T1000 (cell line): ENCODE data around the gene NELFB.
"Not testable (repeated sequence)": the region's sequence is repeated elsewhere in the genome, so short reads cannot be mapped to it uniquely, and the experiment has no call there.

Source experiments
- DNase-seq: peaks from one replicate; lab custom pipeline; 2025; ENCODE audit warnings: mixed read lengths; lab: John Stamatoyannopoulos, UW

The NELFB gene

DNA sequence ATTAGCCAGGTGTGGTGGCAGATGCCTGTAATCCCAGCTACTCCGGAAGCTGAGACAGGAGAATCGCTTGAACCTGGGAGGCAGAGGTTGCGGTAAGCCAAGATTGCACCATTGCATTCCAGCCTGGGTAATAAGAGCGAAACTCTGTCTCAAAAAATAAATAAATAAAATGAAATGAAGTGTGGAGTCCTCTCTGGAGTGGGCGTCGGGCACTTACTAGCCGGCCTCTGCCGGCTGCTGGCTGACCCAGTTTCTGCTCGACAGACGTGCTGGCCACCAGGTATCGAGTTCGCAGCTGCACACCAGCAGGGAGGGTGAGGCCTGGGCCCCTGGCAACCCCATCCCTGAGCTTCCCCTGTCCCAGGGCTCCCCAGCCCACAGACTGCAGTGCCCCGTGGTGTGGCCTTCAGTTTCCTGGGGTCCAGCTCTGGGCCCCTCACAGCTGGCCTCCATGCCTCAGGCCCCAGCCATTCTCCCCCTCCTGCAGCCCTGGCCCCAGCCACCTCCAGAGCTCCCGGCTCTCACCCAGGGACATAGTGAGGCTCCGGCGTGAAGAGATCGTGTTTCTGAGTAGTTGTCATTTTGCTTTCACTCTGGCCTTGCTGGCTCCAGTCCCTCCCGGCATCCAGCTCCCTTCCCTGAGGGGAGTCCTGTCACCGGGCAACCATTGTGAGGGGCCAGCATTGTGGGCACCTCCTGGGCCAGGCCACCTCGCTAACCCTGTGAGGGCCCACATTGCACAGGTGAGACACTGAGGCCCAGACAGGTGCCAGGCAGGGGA lies 7.8 kb upstream of the NELFB start:
- DNase-seq: no peak

DNA sequence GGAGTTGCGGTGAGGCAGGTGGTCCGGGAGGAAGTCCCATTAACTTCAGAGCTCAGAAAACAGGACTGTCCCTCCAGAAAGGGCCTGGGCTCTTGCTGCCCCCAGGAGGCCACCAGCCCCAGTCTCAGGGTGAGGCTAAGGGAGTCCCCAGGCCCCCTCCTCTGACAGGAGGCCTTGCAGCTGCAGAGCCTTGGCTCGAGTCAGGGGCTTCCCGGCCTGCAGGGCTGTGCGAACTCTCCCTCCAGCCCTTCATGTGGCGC lies 7.3 kb upstream of the NELFB start:
- DNase-seq: no peak

DNA sequence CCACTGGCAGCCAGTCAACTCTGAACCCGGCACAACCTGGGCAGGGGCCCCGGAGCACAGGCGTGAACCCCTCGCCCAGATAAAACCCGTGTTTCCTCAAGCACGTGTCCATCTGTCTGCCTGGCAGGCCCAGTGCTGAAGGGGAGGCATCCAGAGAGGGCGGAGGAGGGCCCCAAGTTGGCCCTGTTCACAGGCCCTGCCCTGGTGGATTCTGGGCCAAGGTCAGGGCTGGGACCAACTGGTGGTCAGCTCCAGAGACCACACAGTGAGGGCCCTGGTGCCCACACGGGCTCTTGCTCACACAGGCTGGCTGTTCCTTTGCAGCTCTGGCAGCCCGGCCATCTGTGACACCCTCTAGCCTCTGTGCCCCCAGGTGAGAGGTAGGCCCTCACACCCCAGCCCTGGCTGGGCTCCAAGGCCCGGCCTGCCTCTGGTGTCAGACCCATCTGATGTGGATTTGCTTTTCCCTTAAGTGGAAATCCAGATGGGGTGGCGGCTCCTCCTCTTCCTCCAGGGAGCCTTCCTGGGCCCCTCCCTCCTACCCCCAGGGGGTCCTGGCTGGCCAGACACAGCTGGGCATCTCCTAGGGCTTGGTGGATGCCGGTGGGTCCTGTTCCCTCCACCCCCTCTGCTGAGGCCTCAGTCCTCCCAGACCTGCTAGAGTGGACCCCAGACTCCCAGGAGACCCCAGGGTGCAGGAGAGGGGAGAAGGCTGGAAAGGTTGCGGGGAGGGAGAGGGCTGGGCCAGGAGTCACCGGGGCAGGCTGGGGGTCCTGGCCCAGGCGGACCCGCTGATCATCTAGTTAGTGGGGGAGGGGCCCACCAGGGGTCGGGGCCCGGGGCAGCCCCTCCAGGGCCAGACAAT lies 4.6 kb upstream of the NELFB start:
- DNase-seq: no peak

DNA sequence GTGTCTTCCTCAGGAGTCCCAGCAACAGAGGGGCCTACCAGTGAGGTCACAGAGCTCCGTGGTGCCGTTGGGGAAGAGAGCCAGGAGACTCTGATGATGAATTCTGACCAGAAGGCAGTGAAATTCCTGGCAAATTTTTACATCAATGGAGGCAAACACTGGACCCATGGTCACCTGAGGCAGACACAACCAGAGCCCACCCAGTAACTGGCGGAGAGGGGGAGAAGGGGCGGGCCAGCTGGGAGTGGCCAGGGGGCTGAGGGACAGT lies 4.0 kb upstream of the NELFB start, which contains the start of gene STPG3:
Gene STPG3 (plus strand): TSS at position 93 of the 268 bp plus-strand sequence. CDS start 1 bp downstream, at position 94.
- no peak for DNase-seq

DNA sequence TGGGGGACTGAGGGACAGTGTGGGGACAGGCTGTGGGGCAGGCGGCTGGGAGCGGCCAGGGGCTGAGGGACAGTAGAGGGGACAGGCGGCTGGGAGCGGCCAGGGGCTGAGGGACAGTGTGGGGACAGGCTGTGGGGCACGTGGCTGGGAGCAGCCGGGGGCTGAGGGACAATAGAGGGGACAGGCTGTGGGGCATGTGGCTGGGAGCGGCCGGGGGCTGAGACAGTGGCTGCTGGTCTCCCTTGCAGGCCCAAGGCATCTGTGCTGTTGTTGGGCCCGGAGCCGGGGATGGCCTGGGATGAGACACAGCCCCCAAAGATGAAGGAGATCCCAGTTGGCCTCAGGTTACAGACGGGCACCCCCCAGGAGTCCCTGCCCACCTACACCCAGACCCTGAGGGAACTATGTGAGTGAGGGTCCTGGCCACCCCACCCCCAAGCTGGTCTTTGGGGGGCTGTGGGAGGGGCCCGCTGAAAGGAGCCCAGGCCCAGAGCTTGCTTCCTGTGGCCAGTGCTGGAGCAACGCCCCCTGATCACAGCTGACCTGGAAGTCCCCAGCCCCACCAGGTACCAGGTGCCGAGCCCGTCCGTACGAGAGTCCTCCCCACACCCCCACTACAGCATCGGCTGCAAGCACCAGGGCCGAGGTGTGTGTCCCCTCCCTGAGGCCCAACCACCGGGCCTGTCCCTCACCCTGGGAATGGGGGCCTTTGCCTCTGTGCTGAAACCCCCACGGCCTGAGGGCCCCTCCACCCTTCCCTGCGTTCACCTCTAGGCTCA lies 3.4 kb upstream of the NELFB start:
- no peak for DNase-seq

DNA sequence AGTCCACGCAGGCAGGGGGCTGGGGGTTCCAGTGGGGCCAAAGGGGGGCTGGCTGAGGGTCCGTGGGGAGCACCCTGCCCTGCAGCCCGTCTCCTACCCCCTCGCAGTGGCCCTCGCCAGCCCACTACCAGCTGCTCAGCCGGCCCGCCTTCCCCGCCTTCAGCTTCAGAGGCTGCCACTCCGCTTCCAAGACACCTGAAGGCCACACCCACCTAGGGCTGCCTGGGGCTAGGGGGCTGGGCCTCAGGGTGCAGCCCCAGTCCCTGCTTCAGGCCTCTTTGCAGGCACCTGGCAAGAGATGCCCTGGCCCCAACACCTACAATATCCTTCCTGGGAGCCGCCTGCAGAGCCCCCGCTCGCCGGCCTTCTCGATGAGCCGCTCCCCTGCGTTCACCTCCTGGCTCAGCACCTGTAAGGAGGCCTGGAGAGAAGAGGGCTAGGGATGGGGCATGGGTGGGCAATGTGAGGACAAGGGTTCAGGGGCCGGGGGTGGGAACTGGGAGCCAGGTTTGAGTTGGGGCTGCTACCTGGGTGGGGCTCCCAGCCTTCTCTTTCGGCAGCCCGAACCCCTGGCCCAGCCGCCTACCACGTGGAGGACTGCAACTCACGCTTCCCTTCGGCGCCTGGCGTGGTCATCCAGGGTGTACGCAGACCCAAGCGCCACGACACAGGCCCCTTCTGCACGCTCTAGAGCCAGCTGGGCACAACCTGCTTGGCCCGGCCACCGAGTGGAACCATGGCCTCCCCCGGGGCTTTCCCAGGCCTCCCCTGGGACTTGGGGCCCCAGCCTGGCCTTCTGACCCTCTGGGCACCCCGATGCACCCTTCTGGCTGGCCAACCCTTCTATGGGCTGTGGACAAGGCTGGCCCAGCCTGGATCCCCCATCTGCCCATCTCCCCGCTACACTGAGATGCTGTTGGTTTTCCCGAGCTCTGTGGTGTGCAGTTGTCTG lies 2.3 kb upstream of the NELFB start:
- no peak for DNase-seq

DNA sequence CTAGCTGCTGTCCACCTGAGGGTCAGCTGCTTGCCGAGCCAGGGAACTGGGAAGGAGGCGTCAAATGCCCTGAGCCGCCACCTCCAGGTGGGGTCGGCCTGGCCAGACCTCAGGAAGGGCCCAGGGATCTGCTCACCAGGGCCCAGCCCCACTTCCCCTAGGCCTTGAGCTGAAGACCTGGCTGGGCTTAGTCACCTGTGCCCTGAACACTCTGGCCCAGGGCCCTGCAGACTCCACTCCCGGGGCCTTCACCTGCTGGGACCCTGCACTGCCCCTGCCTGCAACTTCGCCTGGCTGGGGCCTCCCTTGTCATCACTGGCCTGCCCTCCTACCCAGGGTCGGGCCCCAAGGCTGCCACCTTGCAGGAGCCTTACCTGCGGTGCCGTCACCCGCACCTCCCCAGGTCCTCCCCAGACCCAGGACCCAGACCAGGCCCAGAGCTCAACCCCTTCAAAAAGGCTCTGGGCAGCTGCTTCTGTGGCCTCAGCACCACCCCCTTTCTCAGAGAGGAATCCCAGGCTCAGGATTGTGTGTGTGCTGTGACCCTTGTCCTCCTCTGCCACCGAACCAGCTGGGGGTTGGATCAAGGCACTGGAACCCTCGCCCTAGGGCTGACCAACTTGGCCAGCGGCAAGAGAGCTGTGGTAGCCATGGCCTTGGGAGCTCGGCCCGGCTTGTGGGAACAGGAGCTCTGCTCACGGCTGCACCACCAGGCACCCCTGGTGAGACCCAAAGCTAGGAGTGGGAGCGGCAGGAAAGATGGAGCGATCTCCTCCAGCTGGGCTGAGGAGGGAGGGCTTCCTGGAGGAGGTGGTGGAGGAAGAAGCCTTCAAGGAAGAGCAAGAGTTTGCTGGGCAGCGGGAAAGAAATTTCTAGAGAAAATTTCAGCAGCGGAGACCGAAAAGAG lies 1.2 kb upstream of the NELFB start:
- no peak for DNase-seq

DNA sequence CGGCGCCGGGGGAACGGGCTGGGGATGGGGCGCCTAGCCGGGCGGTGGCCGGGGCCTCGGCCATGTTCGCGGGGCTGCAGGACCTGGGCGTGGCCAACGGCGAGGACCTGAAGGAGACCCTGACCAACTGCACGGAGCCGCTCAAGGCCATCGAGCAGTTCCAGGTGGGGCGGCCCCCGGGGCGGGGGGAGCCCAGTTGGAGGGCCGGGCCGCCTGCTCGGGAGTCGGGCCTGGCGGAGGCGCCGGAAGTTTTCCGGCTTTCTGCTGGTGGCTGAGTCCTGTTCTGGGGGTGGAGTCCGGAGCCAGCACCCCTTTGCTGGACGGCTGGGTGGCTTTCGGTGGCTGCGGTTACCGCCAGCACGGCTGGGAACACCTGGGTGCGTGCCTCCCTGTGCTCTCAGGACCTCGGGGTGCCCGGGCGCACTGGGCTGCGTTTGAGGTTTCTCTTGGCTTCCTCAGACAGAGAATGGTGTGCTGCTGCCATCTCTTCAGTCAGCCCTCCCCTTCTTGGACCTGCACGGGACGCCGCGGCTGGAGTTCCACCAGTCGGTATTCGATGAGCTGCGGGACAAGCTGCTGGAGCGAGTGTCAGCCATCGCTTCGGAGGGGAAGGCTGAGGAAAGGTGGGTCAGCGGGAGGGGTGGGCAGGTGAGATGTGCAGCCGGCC lies 454 bp downstream of the NELFB start:
- no peak for DNase-seq

DNA sequence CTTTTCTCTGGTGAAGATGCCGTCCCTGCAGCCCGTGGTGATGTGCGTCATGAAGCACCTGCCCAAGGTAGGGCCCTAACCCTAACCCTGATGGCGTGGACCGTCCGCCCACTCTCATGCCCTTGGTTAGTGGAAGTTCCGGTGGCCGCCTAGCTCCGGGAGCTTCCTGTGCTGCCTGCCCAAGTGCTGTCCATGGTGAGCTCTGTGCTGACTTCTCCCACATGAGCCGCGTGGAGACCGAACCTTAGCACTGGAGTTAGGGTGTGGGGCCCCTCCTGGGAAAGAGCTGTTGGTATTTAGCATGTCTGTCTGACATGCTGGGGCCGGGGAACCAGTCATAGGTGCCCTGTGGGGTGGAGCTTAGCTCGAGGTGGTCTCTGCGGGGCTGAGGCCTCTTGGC lies 1.2 kb downstream of the NELFB start:
- no peak for DNase-seq

DNA sequence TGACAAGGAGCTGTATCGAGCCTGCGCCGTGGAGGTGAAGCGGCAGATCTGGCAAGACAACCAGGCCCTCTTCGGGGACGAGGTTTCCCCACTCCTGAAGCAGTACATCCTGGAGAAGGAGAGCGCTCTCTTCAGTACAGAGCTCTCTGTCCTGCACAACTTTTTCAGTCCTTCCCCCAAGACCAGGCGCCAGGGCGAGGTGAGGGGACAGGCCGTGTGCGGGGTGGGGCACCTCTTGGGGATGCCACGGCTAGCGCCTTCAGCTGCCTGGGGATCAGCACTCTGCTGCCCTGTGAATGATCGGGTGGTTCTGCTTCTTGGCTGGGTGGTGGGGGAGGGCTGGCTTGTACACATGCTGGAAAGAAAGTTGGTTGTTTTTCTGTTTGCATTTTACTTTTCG lies 1.7 kb downstream of the NELFB start:
- no peak for DNase-seq

DNA sequence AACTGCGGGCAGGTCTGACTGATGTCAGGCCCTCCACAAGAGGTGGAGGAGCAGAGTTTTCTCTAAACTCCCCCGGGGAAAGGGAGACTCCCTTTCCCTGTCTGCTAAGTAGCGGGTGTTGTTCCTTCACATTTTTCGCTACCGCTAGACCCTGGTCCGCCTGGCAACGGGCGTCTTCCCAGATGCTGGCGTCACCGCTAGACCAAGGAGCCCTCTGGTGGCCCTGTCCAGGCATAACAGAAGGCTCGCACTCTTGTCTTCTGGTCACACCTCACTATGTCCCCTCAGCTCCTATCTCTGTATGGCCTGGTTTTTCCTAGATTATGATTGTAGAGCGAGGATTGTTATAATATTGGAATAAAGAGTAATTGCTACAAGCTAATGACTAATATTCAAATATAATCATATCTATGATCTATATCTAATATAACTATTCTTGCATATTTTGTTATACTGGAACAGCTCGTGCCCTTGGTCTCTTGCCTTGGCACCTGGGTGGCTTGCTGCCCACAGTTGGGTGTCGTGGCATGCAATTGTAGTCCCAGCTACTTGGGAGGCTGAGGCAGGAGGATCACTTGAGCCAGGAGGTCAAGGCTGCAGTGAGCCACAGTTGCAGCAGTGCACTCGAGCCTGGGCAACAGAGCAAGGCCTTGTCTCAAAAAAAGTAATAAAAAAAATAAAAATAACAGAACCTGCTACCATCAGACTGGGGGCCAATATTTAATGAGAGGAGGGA lies 7.2 kb downstream of the NELFB start:
- not testable (repeated sequence) for DNase-seq

DNA sequence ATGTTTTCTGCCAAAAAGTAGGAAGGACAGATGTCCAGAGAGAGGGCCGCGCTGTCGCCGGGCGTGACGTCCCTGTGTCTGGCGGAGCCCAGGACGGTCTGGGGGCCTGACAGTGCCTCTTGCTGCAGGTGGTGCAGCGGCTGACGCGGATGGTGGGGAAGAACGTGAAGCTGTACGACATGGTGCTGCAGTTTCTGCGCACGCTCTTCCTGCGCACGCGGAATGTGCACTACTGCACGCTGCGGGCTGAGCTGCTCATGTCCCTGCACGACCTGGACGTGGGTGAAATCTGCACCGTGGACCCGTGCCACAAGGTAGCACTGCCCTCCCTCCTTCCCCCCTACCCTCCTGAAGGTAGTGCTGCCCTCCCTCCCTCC lies 7.8 kb downstream of the NELFB start:
- no peak for DNase-seq

DNA sequence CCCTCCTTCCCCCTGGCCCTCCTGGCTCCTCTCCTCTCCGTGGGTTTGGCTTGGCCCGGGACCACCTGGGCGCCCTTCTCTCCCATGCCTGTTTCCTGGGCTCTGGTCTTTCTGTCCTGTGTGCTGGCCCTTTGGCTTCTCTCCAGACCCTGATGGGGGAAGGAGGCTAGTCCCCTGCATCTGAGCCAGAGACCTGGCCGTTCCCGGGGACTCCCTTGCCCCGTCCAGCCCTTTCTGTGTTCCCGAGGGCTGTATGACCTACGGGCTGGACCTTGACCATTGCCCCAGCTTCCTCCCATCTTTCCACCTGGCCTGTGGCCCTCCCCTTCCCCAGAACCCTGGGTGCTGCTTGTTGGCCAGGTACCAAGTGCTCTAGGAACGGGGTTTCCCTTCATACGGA lies 8.4 kb downstream of the NELFB start:
- DNase-seq: no peak

DNA sequence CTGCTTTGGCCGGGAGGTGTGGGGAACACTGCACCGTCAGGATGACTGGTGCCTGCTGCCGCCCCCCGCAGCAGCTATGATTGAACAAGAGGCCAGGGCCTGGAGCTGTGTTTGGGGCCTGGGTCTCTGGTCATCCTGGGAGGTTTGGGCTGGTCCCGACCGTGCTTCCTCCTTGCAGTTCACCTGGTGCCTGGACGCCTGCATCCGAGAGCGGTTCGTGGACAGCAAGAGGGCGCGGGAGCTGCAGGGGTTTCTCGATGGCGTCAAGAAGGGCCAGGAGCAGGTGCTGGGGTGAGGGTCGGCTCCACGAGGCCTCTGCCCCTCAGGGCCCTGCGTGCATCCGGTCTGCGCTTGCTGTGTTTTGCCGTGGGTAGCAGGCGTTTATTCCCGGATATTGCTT lies 8.9 kb downstream of the NELFB start:
- no peak for DNase-seq

DNA sequence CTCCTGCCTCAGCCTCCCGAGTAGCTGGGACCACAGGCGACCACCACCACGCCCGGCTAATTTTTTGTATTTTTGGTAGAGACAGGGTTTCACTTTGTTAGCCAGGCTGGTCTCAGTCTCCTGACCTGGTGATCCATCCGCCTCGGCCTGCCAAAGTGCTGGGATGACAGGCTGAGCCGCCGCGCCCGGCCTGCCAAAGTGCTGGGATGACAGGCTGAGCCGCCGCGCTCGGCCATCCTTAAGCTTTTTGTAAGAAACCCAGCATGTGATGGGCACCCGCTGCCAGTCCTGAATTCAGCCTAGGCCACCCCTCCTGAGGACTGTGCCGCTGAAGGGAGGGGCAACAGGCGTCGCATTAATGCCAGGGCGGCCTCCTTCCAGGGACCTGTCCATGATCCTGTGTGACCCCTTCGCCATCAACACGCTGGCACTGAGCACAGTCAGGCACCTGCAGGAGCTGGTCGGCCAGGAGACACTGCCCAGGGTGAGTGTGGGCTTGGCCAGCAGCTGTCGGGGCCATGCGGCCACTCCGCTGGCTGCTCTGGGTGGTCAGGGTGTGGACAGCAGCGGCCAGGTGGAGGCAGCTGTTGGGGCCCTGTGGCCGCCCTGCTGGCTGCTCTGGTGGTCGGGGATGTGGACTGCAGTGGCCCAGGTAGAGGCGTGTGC lies 10.5 kb downstream of the NELFB start:
- no peak for DNase-seq

DNA sequence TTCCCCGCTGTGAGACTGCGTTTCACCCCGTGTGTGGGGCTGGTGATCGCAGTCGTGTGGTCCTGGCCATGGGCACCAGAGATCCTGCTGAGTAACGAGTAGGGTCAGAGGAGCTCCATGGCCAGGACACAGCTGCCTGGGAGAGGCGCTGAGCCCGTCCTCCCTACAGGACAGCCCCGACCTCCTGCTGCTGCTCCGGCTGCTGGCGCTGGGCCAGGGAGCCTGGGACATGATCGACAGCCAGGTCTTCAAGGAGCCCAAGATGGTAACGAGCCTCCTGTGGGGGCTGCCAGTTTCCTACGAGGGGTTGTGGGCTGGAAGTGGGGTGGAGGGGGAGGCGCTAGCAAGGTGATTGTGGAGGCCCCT lies 11.0 kb downstream of the NELFB start:
- no peak for DNase-seq

DNA sequence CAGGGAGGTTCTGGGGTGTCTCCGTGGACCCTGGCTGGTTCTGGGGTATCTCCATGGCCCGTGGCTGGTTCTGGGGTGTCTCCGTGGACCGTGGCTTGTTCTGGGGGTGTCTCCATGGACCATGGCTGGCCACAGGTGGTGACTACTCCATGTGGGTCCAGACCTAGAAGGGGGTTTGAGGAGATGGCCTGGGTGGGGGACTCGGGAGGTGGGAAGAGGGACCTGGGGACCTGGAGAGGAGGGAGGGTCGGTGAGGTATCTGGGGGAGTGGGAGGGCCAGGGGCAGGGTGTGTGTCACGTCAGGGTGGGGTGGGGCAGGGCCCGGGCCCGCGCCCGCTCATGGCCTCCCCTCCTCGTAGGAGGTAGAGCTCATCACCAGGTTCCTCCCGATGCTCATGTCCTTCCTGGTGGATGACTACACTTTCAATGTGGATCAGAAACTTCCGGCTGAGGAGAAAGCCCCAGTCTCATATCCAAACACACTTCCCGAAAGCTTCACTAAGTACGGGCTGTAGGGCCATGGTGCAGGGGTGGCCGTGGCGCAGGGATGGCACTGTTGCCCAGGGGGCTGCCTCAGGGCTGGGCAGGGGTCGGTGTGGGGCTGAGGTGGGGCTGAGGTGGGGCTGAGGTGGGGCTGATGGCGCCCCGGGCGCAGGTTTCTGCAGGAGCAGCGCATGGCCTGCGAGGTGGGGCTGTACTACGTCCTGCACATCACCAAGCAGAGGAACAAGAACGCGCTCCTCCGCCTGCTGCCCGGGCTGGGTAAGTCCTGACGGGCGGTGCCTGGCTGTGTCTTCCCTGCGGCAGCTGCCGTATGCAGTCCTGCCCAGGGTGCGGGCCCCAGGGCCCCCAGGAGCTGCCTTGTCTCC lies 11.7 kb downstream of the NELFB start:
- no peak for DNase-seq

DNA sequence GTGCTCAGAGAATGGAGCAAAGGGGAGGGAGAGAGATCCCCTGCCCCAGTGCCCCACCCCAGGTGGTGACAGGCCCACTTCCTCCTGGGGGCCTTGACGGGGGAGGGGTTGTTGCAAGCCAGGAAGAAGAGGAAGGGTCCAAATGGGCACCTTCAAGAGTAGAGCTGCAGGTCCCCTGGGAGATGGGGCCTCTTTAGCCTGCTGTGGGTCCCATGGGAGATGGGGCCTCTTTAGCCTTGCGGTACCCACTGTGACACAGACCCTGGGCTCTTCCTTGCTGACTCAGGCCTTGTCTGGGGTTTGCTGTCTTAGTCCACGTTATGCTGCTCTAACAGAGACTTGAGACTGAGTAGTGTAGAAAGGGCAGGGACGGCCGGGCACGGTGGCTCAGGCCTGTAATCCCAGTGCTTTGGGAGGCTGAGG lies 12.8 kb downstream of the NELFB start:
- no peak for DNase-seq
